GM18526 (cell line): Measurements from ENCODE around the gene CTNND2.

Source experiments
- POLR2A ChIP-seq: IDR thresholded peaks from 3 replicates; pipeline ENCODE4 v1.6.1; 2011; ENCODE audit not compliant: insufficient read length; ENCODE audit errors: extremely low read depth

CTNND2 gene

GRCh38 chr5:11361768-11362167 is 542.5 kb downstream of the CTNND2 start:
- no peak for TF ChIP-seq POLR2A

GRCh38 chr5:11357928-11358327 is 546.3 kb downstream of the CTNND2 start:
- no peak for TF ChIP-seq POLR2A

DNA sequence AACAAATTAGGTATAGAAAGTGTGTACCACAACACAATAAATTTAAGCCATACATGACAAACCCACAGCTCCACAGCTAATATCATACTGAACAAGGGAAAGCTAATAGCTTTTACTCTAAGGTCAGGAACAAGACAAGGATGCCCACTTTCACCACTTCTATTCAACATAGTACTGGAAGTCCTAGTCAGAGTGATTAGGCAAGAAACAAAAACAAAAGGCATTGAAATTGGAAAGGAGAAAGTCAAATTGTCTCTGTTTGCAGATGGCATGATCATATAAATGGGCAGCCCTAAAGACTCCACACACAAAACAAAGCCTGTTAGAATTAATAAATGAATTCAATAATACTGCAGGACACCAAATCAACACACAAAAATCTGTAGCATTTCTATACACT is 548.8 kb downstream of the CTNND2 start:
- TF ChIP-seq POLR2A: no peak

- no peak for TF ChIP-seq POLR2A
Observed at GRCh38 chr5:11346336-11346735, 557.9 kb downstream of the CTNND2 start.

- TF ChIP-seq POLR2A: no peak
Observed at GRCh38 chr5:11335881-11336760, 568.1 kb downstream of the CTNND2 start.

GRCh38 chr5:11334404-11334803 is 569.8 kb downstream of the CTNND2 start:
- no peak for TF ChIP-seq POLR2A

GRCh38 chr5:11329679-11330078 is 574.6 kb downstream of the CTNND2 start:
- no peak for TF ChIP-seq POLR2A

DNA sequence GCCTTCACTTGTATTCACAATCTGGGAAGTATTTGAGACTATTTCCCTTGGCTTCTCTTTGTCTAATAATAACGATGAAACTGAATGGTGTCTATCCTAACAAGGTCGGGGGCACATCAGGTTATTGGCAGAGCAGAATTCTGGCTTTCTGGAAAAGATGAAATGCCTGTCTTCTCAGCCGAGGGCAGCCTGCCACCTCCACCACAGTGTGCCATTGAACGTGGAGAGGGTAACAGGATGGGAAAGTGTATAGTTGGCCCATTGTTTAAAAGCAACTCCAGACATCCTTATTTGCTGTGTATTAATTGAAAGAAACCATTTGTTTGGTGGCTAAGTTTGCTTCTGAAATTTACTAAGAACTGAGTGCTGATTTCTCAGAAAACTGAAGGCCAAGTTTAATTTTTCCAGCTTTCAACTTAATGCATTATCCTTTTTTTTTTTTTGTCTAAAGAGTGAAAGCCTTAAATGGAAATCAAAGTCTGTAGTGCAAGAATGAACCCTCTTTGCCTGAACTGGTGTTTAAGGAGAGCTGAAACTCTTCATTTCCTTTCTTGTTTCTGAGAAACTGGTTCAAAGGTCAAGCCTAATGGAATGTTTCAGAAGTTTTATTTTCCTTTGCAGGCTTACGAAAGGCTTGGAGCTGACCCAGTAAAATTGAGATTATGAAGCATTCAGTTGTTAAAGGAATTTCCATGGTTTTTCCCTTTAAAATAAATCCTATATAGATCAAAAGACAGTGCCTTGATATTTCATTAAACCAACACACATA is 579.5 kb downstream of the CTNND2 start:
- no peak for TF ChIP-seq POLR2A

DNA sequence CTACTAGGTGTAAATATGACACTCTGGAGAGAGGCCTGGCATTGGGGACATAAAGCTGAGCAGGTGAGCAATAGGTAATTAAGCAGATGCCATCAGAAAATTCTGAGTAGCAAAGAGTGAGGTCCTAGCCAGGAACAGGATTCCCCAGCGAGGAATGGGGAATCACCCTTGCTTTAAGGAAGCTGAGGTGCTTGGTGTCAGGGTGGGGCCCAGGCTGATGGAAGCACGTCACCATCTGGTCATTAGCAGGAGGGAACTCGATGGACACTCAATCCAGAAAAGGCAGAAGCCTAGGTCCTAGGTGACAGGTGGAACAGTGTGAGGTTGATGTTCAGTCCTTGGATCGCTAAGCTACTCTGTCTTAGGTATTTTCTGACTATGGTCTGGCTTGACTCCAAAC is 580.5 kb downstream of the CTNND2 start:
- TF ChIP-seq POLR2A: no peak

GRCh38 chr5:11322133-11322532 is 582.1 kb downstream of the CTNND2 start:
- no peak for TF ChIP-seq POLR2A

DNA sequence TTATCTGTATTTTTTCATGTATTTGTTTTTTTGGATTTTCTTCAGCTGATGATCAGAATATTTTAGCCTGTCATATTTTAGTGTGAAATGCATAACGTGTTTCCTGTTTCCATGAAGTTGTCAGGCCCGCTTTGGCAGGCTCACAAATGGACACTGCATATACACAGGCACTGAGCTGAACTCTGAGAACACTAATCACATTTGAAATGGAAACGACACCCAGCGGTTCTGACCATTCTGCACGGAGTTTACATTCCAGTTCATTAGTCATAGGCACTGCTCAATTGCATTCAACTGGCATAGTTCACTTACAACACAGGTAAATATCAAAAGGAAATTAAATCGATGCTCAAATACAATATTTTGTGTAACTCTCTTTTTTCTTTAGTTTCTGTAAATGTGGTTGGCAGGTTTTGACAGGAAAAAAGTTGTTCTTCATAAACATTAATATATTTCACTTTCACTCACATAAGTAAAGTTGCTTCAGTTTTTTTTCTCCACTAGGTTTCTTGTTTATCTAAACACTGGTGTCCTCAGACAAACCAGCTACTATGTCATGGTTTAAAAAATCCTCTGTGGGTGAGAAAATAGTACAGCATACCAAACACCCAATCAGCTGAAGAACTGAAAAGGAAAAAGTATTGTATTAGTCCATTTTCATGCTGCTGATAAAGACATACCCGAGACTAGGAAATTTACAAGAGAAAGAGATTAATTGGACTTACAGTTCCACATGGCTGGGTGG is 584.2 kb downstream of the CTNND2 start:
- no peak for TF ChIP-seq POLR2A

DNA sequence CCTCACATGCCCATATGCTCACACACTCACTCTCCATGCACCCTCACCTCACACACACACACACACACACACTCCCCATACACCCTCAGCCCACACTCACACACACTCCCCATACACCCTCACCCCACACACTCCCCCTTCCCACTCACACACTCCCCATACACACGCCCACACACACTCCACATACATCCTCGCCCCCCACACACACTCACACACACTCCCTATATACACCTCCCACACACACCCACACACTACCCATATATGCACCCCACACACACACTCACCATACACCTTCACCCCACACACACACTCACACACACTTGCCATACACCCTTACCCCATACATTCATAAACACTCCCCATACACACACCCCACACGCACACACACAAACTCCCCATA is 592.5 kb downstream of the CTNND2 start:
- no peak for TF ChIP-seq POLR2A

DNA sequence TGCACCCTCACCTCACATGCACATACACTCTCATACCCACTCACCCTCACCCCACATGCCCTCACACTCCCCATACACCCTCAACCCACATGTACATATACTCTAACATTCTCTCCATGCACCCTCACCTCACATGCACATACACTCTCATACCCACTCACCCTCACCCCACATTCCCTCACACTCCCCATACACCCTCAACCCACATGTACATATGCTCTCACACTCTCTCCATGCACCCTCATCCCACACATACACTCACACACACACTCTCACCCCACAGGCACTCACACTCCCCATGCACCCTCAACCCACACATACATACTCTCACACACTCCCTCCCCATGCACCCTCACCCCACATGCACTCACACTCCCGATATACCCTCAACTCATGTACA is 593.0 kb downstream of the CTNND2 start:
- no peak for TF ChIP-seq POLR2A

GRCh38 chr5:11310158-11310557 is 594.1 kb downstream of the CTNND2 start:
- TF ChIP-seq POLR2A: no peak

DNA sequence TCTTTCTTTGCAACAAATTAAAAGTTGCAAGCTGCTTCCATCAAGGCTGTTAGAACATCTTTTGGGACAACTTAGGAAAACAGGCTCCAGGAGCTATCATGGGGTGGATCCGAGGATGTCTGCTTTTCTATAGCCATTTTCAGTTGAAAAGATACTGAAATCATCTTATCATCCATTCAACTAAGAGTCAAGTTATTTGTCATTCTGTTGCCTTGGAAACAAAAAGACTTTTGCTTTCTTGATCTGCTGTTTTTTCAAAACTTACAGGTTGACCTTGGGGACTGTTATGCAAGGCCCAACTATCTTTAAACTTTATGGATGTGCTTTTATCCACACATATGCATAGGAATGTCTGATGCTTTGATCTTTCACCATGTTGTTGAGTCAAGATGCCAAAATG is 597.9 kb downstream of the CTNND2 start:
- no peak for TF ChIP-seq POLR2A

DNA sequence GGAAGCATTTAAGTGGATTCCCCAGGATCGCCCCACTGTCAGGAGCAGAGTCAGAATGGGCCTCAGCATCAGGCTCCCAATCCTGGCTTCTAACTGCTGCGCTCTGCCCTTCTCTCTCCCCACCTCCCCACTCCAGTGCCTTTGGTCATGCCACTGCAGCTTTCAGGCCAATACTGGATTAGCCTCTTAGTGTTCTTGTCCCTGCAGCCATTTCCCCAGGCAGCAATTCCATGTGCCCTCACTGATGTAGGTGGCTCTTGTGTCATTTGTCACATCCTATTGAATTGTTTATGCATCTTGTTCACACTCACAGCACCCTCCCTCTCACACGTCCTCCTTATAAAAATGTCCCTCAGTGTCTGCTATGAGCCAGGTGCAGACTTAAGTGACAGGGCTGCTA is 599.0 kb downstream of the CTNND2 start:
- TF ChIP-seq POLR2A: no peak
